Measurements from ENCODE around the gene RAB3C. TPM values are rescaled to one million over a fixed set of nuclear protein-coding genes. Genes with fewer than 3 reads are reported as not detected.

Gene RAB3C
- total RNA-seq, 1 donor from 2014 or later, result 0.45 TPM

DNA sequence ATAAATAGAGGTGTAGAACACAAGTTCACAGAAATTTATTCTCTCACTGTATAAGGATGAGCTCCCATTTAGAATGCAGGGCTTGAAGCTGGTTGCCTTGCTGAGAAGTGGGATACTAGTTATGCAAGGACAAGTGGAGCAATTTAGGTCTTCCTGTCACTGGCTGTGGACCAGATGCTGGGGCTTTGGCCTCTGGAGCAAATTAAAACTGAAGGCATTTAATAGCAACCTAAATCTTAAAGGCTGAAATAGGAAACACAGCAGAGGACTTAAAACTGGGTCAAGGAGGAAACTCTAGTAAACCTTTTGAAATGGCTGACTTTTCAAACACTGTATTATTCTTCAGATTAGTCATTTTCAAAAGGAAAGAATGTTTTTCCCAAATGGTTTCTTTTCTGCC is 319.4 kb downstream of the RAB3C start:
- no peaks in the 10 kb centered on the region for H3K36me3 ChIP-seq (ENCODE audit: insufficient read depth, low read length)
- no peak overlapping the region for H3K9ac ChIP-seq (ENCODE audit: low read length)
- TF ChIP-seq CTCF (IDR thresholded peaks at IDR 0.05; ENCODE audit: insufficient read depth, low read depth, low read length) (no peak), EZH2 (IDR thresholded peaks at IDR 0.05; ENCODE audit: insufficient read depth, low read length) (no peak)
- FAIRE-seq, result no peak
- H3K27me3 ChIP-seq (ENCODE audit: insufficient read depth, low read length), result no peaks in the 10 kb centered on the region
- Mint-ChIP-seq H3K27me3 (ENCODE audit: low read depth, unreplicated experiment) (no peaks in the 10 kb centered on the region), H3K27ac (ENCODE audit: unreplicated experiment) (no peak overlapping the region), H3K9me3 (ENCODE audit: unreplicated experiment) (no peaks in the 10 kb centered on the region), H3K36me3 (ENCODE audit: low read depth, unreplicated experiment) (no peaks in the 10 kb centered on the region), H3K4me3 (ENCODE audit: unreplicated experiment) (no peak overlapping the region), H3K4me1 (ENCODE audit: low read depth, unreplicated experiment) (peaks cover 8% of the 10 kb centered on the region)
- no peaks in the 10 kb centered on the region for H3K4me1 ChIP-seq (ENCODE audit: insufficient read depth, low read length)
- no peaks in the 10 kb centered on the region for H4K20me1 ChIP-seq (ENCODE audit: insufficient read depth, low read length)
- DNase-seq (ENCODE audit: low read depth), result no peak
- no peak overlapping the region for H3K4me3 ChIP-seq (ENCODE audit: insufficient read depth, low read depth, low read length)
- H3K4me2 ChIP-seq (ENCODE audit: low read length), result no peak overlapping the region
- H3K27ac ChIP-seq (ENCODE audit: low read depth, low read length), result no peak overlapping the region
- no peaks in the 10 kb centered on the region for H3K9me3 ChIP-seq (ENCODE audit: insufficient read depth, low read depth, low read length)
- no peak overlapping the region for H2AFZ ChIP-seq (ENCODE audit: low read depth, low read length)
- H3K79me2 ChIP-seq (ENCODE audit: insufficient read depth, low read length), result no peaks in the 10 kb centered on the region

- Histone ChIP-seq H3K9me3 (ENCODE audit: insufficient read depth, low read depth, low read length) (no peaks in the 10 kb centered on the region), H3K27ac (ENCODE audit: low read depth, low read length) (no peak overlapping the region), H3K4me2 (ENCODE audit: low read length) (no peak overlapping the region), H3K79me2 (ENCODE audit: insufficient read depth, low read length) (no peaks in the 10 kb centered on the region), H3K4me1 (ENCODE audit: insufficient read depth, low read length) (no peaks in the 10 kb centered on the region), H2AFZ (ENCODE audit: low read depth, low read length) (no peak overlapping the region), H3K4me3 (ENCODE audit: insufficient read depth, low read depth, low read length) (no peak overlapping the region), H3K9ac (ENCODE audit: low read length) (no peak overlapping the region), H3K27me3 (ENCODE audit: insufficient read depth, low read length) (no peaks in the 10 kb centered on the region), H3K36me3 (ENCODE audit: insufficient read depth, low read length) (no peaks in the 10 kb centered on the region), H4K20me1 (ENCODE audit: insufficient read depth, low read length) (no peaks in the 10 kb centered on the region)
- no peak for TF ChIP-seq EZH2 (IDR thresholded peaks at IDR 0.05; ENCODE audit: insufficient read depth, low read length)
- no peak for TF ChIP-seq CTCF (IDR thresholded peaks at IDR 0.05; ENCODE audit: insufficient read depth, low read depth, low read length)
- H3K4me3 Mint-ChIP-seq (ENCODE audit: unreplicated experiment), result no peak overlapping the region
- peaks cover 7% of the 10 kb centered on the region for H3K4me1 Mint-ChIP-seq (ENCODE audit: low read depth, unreplicated experiment)
- no peak for DNase-seq (ENCODE audit: low read depth)
- no peak overlapping the region for H3K27ac Mint-ChIP-seq (ENCODE audit: unreplicated experiment)
- no peaks in the 10 kb centered on the region for H3K27me3 Mint-ChIP-seq (ENCODE audit: low read depth, unreplicated experiment)
- no peak for FAIRE-seq
- H3K9me3 Mint-ChIP-seq (ENCODE audit: unreplicated experiment), result no peaks in the 10 kb centered on the region
- H3K36me3 Mint-ChIP-seq (ENCODE audit: low read depth, unreplicated experiment), result no peaks in the 10 kb centered on the region
These were observed 319.9 kb downstream of the RAB3C start for GRCh38 chr5:58902765-58903164.

DNA sequence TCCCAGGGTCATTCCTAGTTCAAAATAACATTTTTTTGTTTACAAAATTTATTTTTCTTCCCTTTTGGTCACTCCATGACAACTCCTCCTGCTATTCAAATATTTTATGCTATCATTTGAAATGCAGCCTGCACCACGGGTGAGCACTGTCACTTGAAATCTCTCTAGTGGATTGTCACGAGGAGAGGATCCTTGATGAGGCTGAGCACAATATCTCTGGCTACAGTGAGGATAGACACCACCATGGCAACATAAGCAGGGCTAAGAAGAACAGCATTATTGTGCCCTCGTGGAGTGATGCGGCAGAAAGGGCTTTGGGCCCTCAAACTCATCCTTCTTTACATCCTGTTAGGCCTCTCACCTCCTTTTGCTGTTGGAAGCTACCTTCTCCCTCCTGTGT is 321.9 kb downstream of the RAB3C start:
- DNase-seq (ENCODE audit: low read depth), result no peak
- Histone ChIP-seq H3K4me3 (ENCODE audit: insufficient read depth, low read depth, low read length) (no peak overlapping the region), H3K36me3 (ENCODE audit: insufficient read depth, low read length) (no peaks in the 10 kb centered on the region), H2AFZ (ENCODE audit: low read depth, low read length) (no peak overlapping the region), H3K4me1 (ENCODE audit: insufficient read depth, low read length) (no peaks in the 10 kb centered on the region), H4K20me1 (ENCODE audit: insufficient read depth, low read length) (no peaks in the 10 kb centered on the region), H3K27ac (ENCODE audit: low read depth, low read length) (no peak overlapping the region), H3K79me2 (ENCODE audit: insufficient read depth, low read length) (no peaks in the 10 kb centered on the region), H3K9me3 (ENCODE audit: insufficient read depth, low read depth, low read length) (no peaks in the 10 kb centered on the region), H3K9ac (ENCODE audit: low read length) (no peak overlapping the region), H3K27me3 (ENCODE audit: insufficient read depth, low read length) (no peaks in the 10 kb centered on the region), H3K4me2 (ENCODE audit: low read length) (no peak overlapping the region)
- Mint-ChIP-seq H3K9me3 (ENCODE audit: unreplicated experiment) (no peaks in the 10 kb centered on the region), H3K27ac (ENCODE audit: unreplicated experiment) (no peak overlapping the region), H3K27me3 (ENCODE audit: low read depth, unreplicated experiment) (no peaks in the 10 kb centered on the region), H3K4me1 (ENCODE audit: low read depth, unreplicated experiment) (no peaks in the 10 kb centered on the region), H3K4me3 (ENCODE audit: unreplicated experiment) (no peak overlapping the region), H3K36me3 (ENCODE audit: low read depth, unreplicated experiment) (no peaks in the 10 kb centered on the region)
- no peak for FAIRE-seq
- TF ChIP-seq EZH2 (IDR thresholded peaks at IDR 0.05; ENCODE audit: insufficient read depth, low read length) (no peak), CTCF (IDR thresholded peaks at IDR 0.05; ENCODE audit: insufficient read depth, low read depth, low read length) (no peak)
